Measurements from ENCODE around the gene SUMO3.
"Not testable (repeated sequence)": the region's sequence is repeated elsewhere in the genome, so short reads cannot be mapped to it uniquely, and the experiment has no call there.

Gene SUMO3

GRCh38 chr21:44832516-44833255 is 14.8 kb upstream of the SUMO3 start:
- H3K27ac ChIP-seq; DNase-seq (ENCODE audit: low read depth, low spot score): not testable (repeated sequence)

GRCh38 chr21:44831227-44831860 is 13.5 kb upstream of the SUMO3 start:
- no peak for DNase-seq (ENCODE audit: low read depth, low spot score)
- no peak overlapping the region for H3K27ac ChIP-seq

- H3K27ac ChIP-seq, result no peak overlapping the region
- no peak for DNase-seq (ENCODE audit: low read depth, low spot score)
Measured at GRCh38 chr21:44829507-44830092, 11.7 kb upstream of the SUMO3 start.

GRCh38 chr21:44828362-44829056 is 10.6 kb upstream of the SUMO3 start:
- no peak overlapping the region for H3K27ac ChIP-seq
- no peak for DNase-seq (ENCODE audit: low read depth, low spot score)

GRCh38 chr21:44823179-44823660 is 5.4 kb upstream of the SUMO3 start:
- H3K27ac ChIP-seq, result no peak overlapping the region
- no peak for DNase-seq (ENCODE audit: low read depth, low spot score)

DNA sequence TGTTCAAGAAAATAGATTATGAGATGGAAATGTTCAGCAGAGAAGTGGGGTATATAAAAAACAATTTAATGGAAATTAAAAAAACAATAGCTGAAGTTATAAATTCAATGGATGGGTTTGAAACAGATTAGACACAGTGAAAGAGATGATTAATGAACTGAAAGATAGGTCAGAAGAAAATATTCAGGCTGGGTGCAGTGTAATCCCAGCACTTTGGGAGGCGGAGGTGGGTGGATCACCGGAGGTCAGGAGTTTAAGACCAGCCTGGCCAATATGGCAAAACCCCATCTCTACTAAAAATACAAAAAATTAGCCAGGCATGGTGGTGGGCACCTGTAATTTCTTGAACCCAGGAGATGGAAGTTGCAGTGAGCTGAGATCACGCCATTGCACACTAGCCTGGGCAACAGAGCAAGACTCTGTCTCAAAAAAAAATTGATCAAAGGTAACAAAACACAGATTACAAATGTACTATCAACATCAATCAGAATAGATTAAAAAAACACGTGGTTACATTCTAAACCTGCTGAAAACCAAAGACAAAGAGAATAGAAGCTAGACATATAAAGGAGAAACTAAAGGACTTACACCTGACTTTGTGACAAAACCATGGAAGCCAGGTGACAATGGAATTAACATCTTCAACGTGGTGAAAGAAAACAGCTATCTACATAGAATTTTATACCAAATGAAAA is 4.8 kb upstream of the SUMO3 start:
- H3K27ac ChIP-seq, result no peak overlapping the region
- no peak for DNase-seq (ENCODE audit: low read depth, low spot score)

GRCh38 chr21:44820851-44821250 is 3.0 kb upstream of the SUMO3 start:
- no peak overlapping the region for H3K27ac ChIP-seq
- no peak for DNase-seq (ENCODE audit: low read depth, low spot score)

- no peak for DNase-seq (ENCODE audit: low read depth, low spot score)
- no peak overlapping the region for H3K27ac ChIP-seq
Measured at GRCh38 chr21:44819283-44820243, 1.7 kb upstream of the SUMO3 start.

- DNase-seq (ENCODE audit: low read depth, low spot score), result no peak
- H3K27ac ChIP-seq, result peak overlapping the region; percentile 51
Measured at GRCh38 chr21:44818640-44819011, 764 bp upstream of the SUMO3 start.

DNA sequence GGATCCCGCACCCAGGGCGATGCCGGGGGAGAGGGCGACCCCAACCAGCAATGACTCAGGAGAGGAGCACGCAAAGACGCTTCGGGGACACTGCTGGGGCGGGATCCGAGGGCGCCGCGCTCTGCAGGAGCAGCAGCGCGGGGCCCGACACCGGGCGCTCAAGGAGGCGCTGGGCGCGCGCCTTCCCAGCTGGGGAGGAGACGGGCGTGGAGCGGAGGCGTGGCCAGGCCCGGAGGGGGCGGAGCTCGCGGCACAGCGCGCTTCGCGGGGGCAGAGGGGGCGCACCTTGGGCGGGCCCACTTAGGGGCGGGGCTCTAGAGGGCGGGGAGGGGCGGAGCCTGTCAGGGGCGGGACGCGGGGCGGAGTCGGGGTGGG is 369 bp downstream of the SUMO3 start:
- H3K27ac ChIP-seq, result no peak overlapping the region
- DNase-seq (ENCODE audit: low read depth, low spot score), result peak; percentile 49

GRCh38 chr21:44816761-44817505 is 929 bp downstream of the SUMO3 start:
- H3K27ac ChIP-seq, result no peak overlapping the region
- no peak for DNase-seq (ENCODE audit: low read depth, low spot score)

DNA sequence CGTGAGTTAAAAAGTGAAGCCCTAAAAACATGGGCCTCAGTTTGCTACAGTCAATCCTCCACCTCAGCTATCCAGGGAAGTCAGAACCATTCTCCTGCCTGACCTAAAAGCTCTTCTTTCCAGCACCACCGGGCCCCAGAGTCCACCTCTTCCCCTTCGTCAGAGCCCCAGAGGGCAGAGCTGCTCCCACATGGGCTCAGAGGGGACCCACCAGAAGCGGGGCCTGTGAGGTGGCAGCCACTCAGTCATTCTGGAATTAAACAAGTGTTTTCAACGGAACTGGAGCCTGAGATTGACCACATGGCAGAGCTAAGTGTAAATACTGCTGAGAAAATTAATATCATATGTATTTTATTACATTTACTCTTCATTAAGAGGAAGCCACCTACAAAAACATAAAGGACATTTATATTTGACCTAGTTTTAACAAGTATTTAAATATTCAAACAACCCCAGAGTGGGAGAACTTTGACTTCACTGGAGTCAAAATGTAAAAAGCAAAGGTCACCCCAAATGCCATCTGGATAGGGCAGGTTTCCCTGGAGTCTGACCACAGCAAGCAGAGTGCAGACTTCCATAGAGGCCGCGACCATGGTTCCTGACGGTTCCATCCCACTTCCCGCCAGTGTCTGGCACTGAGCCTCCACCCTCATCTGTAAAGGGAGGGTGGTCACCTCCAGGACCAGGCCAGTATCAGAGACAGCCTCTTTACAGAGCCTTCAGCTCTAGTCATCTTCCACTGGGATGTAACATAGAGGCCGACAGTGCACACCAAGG is 1.8 kb downstream of the SUMO3 start:
- DNase-seq (ENCODE audit: low read depth, low spot score), result no peak
- no peak overlapping the region for H3K27ac ChIP-seq

DNA sequence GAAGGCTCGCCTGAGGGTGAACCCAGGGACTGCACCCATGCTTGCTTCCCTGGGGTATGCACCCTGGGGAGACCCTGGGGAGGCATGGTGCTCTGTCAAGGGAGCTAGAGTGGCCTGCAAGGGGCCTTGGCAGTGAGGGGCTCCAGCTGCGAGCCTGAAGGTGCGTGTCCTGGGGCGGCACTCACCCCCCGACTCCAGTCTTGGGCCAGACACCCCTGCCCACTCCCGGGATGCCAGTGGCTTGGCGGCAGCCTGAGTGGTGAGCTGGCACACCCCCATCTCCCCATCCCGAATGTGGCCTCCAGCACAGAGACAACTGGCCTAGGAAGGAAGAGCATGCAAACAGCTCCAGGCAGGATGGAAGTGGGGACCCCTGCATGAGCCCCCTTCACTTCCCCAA is 2.6 kb downstream of the SUMO3 start:
- no peak overlapping the region for H3K27ac ChIP-seq
- DNase-seq (ENCODE audit: low read depth, low spot score), result no peak

GRCh38 chr21:44814498-44815023 is 3.3 kb downstream of the SUMO3 start:
- DNase-seq (ENCODE audit: low read depth, low spot score), result no peak
- H3K27ac ChIP-seq, result no peak overlapping the region

GRCh38 chr21:44813727-44814126 is 4.1 kb downstream of the SUMO3 start:
- DNase-seq (ENCODE audit: low read depth, low spot score), result no peak
- no peak overlapping the region for H3K27ac ChIP-seq

DNA sequence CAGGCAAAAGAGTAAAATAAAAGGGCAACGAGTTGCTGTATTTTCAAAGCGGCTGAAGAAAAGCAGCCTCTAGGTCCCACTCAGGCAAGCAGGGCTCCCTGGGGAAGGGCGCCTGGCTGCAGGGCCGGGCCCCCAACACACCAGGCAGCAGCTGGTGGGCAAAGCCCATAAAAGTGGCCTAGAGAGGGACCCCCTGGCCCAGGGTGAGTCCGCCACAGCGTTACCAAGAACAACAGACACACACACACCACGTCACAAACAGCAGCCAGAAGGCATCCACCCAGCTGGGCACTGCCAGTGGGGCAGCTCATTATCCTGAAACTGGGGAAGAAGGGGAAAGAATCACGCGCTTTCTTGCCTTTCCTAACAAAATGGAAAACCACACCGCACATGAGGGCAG is 4.7 kb downstream of the SUMO3 start:
- DNase-seq (ENCODE audit: low read depth, low spot score), result no peak
- no peak overlapping the region for H3K27ac ChIP-seq

GRCh38 chr21:44812640-44813039 is 5.2 kb downstream of the SUMO3 start:
- H3K27ac ChIP-seq, result peak overlapping the region; percentile 11
- DNase-seq (ENCODE audit: low read depth, low spot score), result no peak

DNA sequence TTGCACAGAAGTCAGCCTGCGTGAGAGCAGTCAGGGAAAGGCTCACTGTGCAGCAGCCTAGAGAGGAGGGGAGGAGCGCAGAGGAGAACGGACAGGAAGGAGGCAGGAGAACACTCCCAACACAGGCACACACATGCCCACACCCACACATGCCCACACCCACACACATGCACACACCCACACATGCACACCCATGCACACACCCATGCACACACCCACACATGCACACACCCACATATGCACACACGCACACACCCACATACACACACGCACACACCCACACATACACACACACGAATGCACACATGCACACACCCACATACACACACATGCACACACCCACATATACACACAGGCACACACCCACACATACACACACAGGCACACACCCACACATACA is 7.1 kb downstream of the SUMO3 start:
- H3K27ac ChIP-seq, result no peak overlapping the region
- no peak for DNase-seq (ENCODE audit: low read depth, low spot score)
